SK-N-MC (cell line): Measurements from ENCODE around the gene RNF41.

Experiments
- DNase-seq: peaks from one replicate; pipeline ENCODE4 v3.0.0-alpha.2; 2011; ENCODE audit warnings: low read depth, low spot score
- H3K27ac ChIP-seq: fragments of 200-600 bp; sonication (generic); 2 replicates; pipeline ENCODE4 v1.5.1; 2016; ENCODE audit warnings: mixed run types
- H3K36me3 ChIP-seq: fragments of 200-600 bp; sonication (generic); 2 replicates; pipeline ENCODE4 v1.6.1; 2017; ENCODE audit warnings: antibody characterized with exemption, low read length, mixed read lengths; ENCODE audit not compliant: insufficient read depth
- H3K4me3 ChIP-seq: fragments of 200-600 bp; sonication (generic); 2 replicates; pipeline ENCODE4 v1.5.1; 2016
- H3K9ac ChIP-seq: fragments of 200-600 bp; sonication (generic); 2 replicates; pipeline ENCODE4 v1.8.0; 2017; ENCODE audit warnings: mixed run types, mixed read lengths; ENCODE audit not compliant: insufficient read length
- H3K9me3 ChIP-seq: fragments of 200-600 bp; sonication (generic); 2 replicates; pipeline ENCODE4 v1.6.1; 2017; ENCODE audit warnings: low read depth, mild to moderate bottlenecking, antibody characterized with exemption, low read length, moderate library complexity, mixed read lengths
- EZH2 ChIP-seq: fragments of 200-600 bp; sonication (generic); IDR thresholded peaks from one replicate; pipeline ENCODE4 v1.6.1; 2017; ENCODE audit warnings: antibody characterized with exemption
- FOXP2 ChIP-seq: optimal IDR thresholded peaks from 2 replicates; pipeline ENCODE3; 2011; ENCODE audit warnings: mild to moderate bottlenecking, moderate library complexity; ENCODE audit not compliant: insufficient read depth; ENCODE audit errors: extremely low read length, control extremely low read depth
- POLR2AphosphoS5 ChIP-seq: IDR thresholded peaks from 2 replicates; pipeline ENCODE4 v1.6.1; 2012; ENCODE audit warnings: mild to moderate bottlenecking, low read depth, low read length, borderline replicate concordance

The RNF41 gene

GRCh38 chr12:56236091-56236490, 14.4 kb upstream of the RNF41 start:
- no peak for DNase-seq
- no peak for TF ChIP-seq POLR2AphosphoS5
- no peak overlapping the region for H3K27ac ChIP-seq
- no peak overlapping the region for H3K9ac ChIP-seq
- H3K36me3 ChIP-seq, result peaks cover 3% of the 10 kb centered on the region; the same call in 1 of the 2 replicates
- no peaks in the 10 kb centered on the region for H3K9me3 ChIP-seq
- H3K4me3 ChIP-seq, result no peak overlapping the region

- no peak overlapping the region for H3K9ac ChIP-seq
- no peak overlapping the region for H3K4me3 ChIP-seq
- TF ChIP-seq FOXP2, result no peak
- TF ChIP-seq POLR2AphosphoS5, result peak; percentile 25; the same call in 1 of the 2 replicates
- no peak overlapping the region for H3K27ac ChIP-seq
- no peak for DNase-seq
- H3K9me3 ChIP-seq, result no peaks in the 10 kb centered on the region
- H3K36me3 ChIP-seq, result no peaks in the 10 kb centered on the region
Observed at GRCh38 chr12:56234746-56235436, 13.2 kb upstream of the RNF41 start.

GRCh38 chr12:56231184-56231582, 9.5 kb upstream of the RNF41 start:
- DNase-seq, result no peak
- Histone ChIP-seq H3K9me3 (no peaks in the 10 kb centered on the region), H3K36me3 (no peaks in the 10 kb centered on the region), H3K9ac (no peak overlapping the region), H3K4me3 (no peak overlapping the region), H3K27ac (no peak overlapping the region)
- no peak for TF ChIP-seq POLR2AphosphoS5
- no peak for TF ChIP-seq EZH2
- no peak for TF ChIP-seq FOXP2

DNA sequence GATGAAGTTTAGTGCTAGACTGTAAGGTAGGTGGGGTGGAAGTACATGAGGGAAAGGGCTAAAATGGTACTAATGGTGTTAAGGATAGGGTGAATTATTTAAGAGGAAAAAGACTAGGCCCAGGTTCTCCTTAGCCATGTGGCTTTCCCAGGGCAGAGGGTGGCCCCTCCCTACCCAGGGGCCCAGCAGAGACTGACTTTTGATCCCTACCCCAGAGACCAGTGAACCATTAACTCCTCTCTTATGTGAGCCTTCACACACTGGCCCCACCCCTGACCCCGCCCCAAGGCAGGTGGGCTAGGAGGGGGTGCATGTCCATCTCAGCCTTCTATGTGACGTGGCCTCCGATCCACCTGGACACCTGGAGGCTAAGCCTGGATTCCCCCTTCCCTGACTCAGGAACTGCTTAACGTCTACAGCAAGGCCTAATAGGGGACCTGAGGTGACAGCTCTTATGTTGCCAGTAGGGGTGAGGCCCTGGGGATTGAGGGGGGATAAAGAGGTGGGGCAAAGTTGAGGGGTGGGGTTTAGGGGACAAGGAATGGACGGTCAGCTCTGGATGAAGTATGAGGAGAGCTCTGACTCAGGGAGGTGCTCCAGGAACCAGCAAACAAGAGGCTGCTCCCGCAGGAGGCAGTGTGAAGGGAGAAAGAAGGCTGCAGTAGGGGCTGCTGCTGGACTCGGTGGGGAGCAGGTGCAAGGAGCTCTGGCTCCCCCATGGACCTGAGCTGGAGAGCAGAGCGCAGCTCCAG, 8.9 kb upstream of the RNF41 start:
- Histone ChIP-seq H3K9ac (no peak overlapping the region), H3K27ac (no peak overlapping the region), H3K36me3 (no peaks in the 10 kb centered on the region)

GRCh38 chr12:56229916-56230431, 8.3 kb upstream of the RNF41 start, which contains the start of gene SLC39A5:
TSS of gene SLC39A5 (plus strand) at chr12:56230051. CDS start at chr12:56231275, 1,224 bp downstream.
- no peak within 1 kb of the TSS for H3K27ac ChIP-seq
- H3K9ac ChIP-seq, result no peak within 1 kb of the TSS
- H3K4me3 ChIP-seq, result no peak within 1 kb of the TSS
- no peak for DNase-seq
- H3K36me3 ChIP-seq, result no peaks in the 10 kb centered on the region
- no peak; the same call in 1 of the 2 replicates for TF ChIP-seq POLR2AphosphoS5
- TF ChIP-seq EZH2, result no peak
- no peak for TF ChIP-seq FOXP2
- no peaks in the 10 kb centered on the region for H3K9me3 ChIP-seq

More for the DNA sequence above, 8.9 kb upstream of the RNF41 start:
- H3K4me3 ChIP-seq, result no peak overlapping the region
- DNase-seq, result no peak
- H3K9me3 ChIP-seq, result no peaks in the 10 kb centered on the region
- TF ChIP-seq POLR2AphosphoS5 (no peak), EZH2 (no peak), FOXP2 (no peak)

GRCh38 chr12:56229082-56229481, 7.4 kb upstream of the RNF41 start:
- no peak overlapping the region for H3K4me3 ChIP-seq
- no peak overlapping the region for H3K9ac ChIP-seq
- TF ChIP-seq POLR2AphosphoS5, result no peak
- no peak for TF ChIP-seq FOXP2
- TF ChIP-seq EZH2, result no peak
- H3K9me3 ChIP-seq, result no peaks in the 10 kb centered on the region
- H3K27ac ChIP-seq, result no peak overlapping the region
- DNase-seq, result no peak
- no peaks in the 10 kb centered on the region for H3K36me3 ChIP-seq

GRCh38 chr12:56224954-56225353, 3.2 kb upstream of the RNF41 start:
- no peak for DNase-seq
- TF ChIP-seq POLR2AphosphoS5, result no peak
- TF ChIP-seq EZH2, result no peak
- no peak for TF ChIP-seq FOXP2
- peak overlapping the region; percentile 77 for H3K9ac ChIP-seq
- no peaks in the 10 kb centered on the region for H3K9me3 ChIP-seq
- H3K27ac ChIP-seq, result no peak overlapping the region
- no peaks in the 10 kb centered on the region for H3K36me3 ChIP-seq
- H3K4me3 ChIP-seq, result peak overlapping the region; percentile 80

DNA sequence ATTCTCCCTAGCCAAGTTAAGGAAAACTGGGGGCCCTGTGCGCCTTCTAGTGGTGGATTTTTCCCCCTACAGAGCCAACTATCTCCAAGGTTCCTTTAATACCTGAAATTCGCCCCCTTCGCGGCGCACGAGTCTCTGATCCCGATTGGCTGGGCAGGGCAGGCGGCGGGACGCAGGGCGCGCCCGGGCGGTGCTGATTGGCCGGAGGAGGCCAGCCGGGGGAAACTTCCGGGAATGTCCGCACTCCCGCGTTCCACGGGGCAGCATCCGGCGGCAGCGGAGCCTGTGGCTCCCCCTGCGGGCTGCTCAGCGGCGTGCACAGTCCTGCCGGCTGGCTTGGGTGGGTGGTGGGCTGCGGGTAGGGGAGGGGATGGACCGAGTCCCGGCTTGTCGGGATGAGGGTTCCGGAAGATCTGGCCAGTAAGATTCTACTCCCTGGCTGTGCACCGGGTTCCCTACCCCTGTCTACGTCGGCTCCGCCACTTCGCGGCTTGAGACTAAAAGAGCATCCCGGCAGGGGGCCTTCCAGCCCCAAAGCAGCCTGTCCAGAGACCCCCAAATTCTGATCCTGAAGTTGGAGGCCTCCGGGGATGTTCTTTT, 2.5 kb upstream of the RNF41 start, which contains the start of gene NABP2:
TSS of gene NABP2 (plus strand) at position 241 of the 600 bp plus-strand sequence. CDS start 515 bp downstream, outside the sequence.
- DNase-seq, result peak; percentile 92
- Histone ChIP-seq H3K9ac (peak within 1 kb of the TSS; percentile 82), H3K4me3 (peak within 1 kb of the TSS; percentile 80), H3K9me3 (no peaks in the 10 kb centered on the region), H3K27ac (peak within 1 kb of the TSS; percentile 91), H3K36me3 (no peaks in the 10 kb centered on the region)
- TF ChIP-seq FOXP2, result peak; percentile 77
- TF ChIP-seq EZH2, result no peak
- peak; percentile 69 for TF ChIP-seq POLR2AphosphoS5
